Fibroblast of skin of scalp (primary cell): ENCODE measurements around the gene RMDN2.

Experiments
- DNase-seq: peaks from one replicate; pipeline ENCODE4 v3.0.0-alpha.2; 2013

The RMDN2 gene

DNA sequence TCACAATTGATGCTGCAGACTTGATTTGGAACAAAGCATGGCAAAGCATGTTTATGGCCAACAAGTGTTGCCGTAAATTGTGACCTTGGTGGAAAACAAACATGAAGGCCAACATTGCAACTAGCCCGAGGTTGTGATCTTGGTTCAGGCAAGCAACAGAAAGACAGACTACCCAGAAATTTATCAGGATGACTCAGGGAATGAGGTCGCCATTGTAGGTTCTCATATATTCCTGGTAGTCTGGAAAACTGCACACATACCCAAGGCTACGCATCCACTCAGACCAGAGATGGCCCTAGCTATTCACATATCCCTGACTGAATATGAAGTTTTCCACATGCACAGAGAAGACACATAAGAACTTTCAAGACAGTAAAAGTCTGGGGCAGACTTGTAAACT, 120.7 kb downstream of the RMDN2 start:
- DNase-seq = no peak

DNA sequence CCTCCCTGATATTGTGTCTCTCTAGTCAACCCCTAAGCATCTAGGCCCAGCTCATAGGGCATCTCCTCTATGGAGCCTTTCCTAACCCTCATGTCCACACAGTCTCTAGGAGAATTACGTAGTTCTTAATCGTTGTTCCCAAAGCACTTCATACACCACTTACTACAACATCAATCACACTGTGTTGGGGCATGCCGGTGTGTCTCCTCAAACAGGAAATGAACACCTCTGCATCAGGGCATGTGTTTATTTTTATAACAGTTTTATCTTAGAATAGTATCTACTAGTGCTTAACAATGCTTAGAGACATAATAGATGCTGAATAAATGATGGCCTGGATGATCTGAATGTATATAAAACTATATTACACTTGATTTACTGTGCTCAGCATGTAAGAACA, 131.1 kb downstream of the RMDN2 start:
- DNase-seq = no peak

DNA sequence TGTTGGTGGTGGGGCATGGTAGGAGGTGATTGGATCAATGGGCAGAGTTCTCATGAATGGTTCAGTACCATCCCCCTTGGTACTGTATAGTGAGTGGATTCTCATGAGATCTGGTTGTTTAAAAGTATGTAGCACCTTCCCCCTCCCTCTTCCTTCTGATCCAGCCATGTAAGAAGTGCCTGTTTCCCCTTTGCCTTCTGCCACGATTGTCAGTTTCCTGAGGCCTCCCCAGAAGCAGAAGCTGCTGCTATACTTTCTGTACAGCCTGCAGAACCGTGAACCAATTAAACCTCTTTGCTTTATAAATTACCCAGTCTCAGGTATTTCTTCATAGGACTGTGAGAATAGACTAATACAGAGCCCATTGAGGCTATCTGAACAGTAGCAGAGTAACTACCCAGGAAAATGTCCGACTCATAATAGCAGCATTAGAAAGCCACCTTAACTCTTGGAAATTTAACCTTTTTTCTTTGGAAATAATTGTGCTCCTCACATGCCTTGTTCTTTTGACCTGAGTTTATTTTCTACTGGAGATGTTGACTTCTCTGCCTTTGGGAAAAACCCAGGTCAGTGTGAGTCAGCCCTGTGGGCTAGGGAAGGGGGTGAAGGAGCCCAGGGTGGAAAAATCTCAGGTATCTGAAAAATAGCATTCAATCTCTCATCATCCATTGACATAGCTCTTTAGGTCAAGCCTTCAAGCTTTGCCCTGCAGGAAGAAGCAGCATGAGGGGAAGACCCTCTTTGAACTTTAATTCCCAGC, 132.7 kb downstream of the RMDN2 start:
- no peak for DNase-seq

GRCh38 chr2:38060236-38061018, 135.3 kb downstream of the RMDN2 start:
- DNase-seq = no peak

GRCh38 chr2:38064801-38065501, 139.9 kb downstream of the RMDN2 start:
- peak; percentile 82 for DNase-seq

GRCh38 chr2:38065502-38066135, 140.5 kb downstream of the RMDN2 start:
- DNase-seq = no peak

DNA sequence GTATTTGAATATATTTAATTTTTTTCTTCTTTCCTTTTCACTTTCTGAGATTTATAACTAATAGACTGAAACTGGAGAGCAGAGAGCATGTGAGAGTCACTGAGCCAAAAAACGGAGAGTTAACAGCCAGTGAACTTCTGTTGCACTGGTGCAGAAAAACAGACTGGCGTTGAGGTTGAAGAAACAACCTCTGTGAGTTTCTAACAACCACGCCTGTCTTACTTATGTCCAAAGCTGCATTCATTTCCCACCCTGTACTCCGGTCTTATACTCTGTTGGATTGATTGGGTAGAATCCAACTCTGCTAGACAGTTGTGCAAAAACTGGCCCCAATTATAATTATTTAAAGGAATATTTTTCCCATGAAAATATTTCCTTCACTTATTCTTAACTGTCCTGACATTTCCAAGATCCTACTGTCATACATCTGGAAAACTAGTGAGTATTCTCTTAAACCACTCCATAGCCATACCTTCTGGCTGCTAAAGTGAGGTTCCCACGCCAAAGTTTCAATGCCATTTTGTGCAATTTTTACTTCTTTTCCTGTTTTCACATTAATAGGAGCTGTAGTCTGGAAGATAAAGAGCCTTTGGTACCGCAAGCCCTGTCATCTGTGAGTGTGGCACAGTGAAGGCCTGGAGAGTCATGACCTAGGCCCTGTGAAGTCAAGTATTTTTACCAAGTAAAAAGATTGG, 141.5 kb downstream of the RMDN2 start:
- no peak for DNase-seq
